Activated CD4-positive, alpha-beta memory T cell treated with anti-CD3 and anti-CD28 coated beads, Interleukin-2, amount 10 ng/mL, durations not matched to agents 7 days and 5 days (primary cell): ENCODE results near the gene CSMD2. TPM values are rescaled to one million over a fixed set of nuclear protein-coding genes. Genes with fewer than 3 reads are reported as not detected.

Experiments used
- CTCF ChIA-PET: fragments of 350-600 bp; sonication (Branson Sonifier 250); formaldehyde crosslinking; loops from one replicate; lab custom pipeline; 2021; ENCODE audit warnings: antibody characterized with exemption, inconsistent platforms; lab: Charles Lee
- POLR2A ChIA-PET: fragments of 350-600 bp; sonication (Branson Sonifier 250); formaldehyde crosslinking; loops from one replicate; lab custom pipeline; 2021; ENCODE audit warnings: antibody characterized with exemption; lab: Charles Lee
- DNase-seq: peaks from one replicate; pipeline ENCODE4 v3.0.0-alpha.2; 2020
- H3K27ac Mint-ChIP-seq: one replicate; pipeline ENCODE4 v1.8.0; 2021; ENCODE audit warnings: mild to moderate bottlenecking, mixed read lengths
- H3K27me3 Mint-ChIP-seq: one replicate; pipeline ENCODE4 v1.8.0; 2021; ENCODE audit warnings: mixed read lengths
- H3K36me3 Mint-ChIP-seq: one replicate; pipeline ENCODE4 v1.8.0; 2021; ENCODE audit warnings: low read depth, mixed read lengths
- H3K4me1 Mint-ChIP-seq: one replicate; pipeline ENCODE4 v1.8.0; 2021; ENCODE audit warnings: mixed read lengths
- H3K4me3 Mint-ChIP-seq: one replicate; pipeline ENCODE4 v1.8.0; 2021; ENCODE audit warnings: mild to moderate bottlenecking, mixed read lengths
- H3K9me3 Mint-ChIP-seq: one replicate; pipeline ENCODE4 v1.8.0; 2021; ENCODE audit warnings: mixed read lengths
- total RNA-seq, 2 experiments: library from RNA; stranded (reverse); gene quantifications; one replicate each; pipeline ENCODE4 v1.2.3, GENCODE V29; 2021

Gene CSMD2
- total RNA-seq, 2 experiments from 2014 or later = not detected

DNA sequence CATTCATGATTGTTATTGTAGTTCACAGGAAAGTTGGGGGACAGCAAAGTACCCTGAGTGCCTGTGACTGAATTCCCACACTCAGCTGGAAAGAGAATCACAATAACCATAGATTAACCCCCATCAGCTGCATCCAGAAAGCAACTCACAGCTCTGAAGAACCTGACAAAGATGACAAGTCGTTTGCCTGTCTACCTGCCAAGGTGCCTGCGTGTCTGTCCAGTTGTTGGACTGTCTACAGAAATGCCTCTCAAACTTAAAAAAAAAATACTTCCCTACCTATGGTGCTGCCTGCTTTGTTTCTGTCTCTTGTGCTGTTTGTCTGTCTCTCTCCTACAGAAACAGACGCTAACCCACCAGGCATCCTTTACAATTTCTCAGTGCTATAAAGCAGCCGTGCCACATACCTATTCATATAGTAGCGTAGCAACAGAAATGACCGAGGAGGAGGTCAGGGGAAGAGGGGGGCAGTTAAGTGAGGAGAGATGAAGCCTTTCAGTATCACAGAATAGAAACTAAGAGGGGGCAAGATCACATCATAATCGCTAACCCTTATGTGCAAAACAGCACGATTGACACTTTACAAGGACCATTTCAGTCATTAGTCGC is 455.8 kb downstream of the CSMD2 start:
- DNase-seq = no peak
- no peaks in the 10 kb centered on the region for H3K27me3 Mint-ChIP-seq
- no peaks in the 10 kb centered on the region for H3K36me3 Mint-ChIP-seq
- H3K4me3 Mint-ChIP-seq = no peak overlapping the region
- no peaks in the 10 kb centered on the region for H3K4me1 Mint-ChIP-seq
- CTCF ChIA-PET = no interaction called here
- POLR2A ChIA-PET = no interaction called here
- no peaks in the 10 kb centered on the region for H3K9me3 Mint-ChIP-seq
- no peak overlapping the region for H3K27ac Mint-ChIP-seq

GRCh38 chr1:33706634-33707255 is 458.3 kb downstream of the CSMD2 start:
- Mint-ChIP-seq H3K4me3 (no peak overlapping the region), H3K9me3 (no peaks in the 10 kb centered on the region), H3K27ac (no peak overlapping the region), H3K27me3 (peaks cover 4% of the 10 kb centered on the region), H3K36me3 (no peaks in the 10 kb centered on the region), H3K4me1 (no peaks in the 10 kb centered on the region)
- ChIA-PET CTCF (no interaction called here), POLR2A (no interaction called here)
- DNase-seq = no peak

GRCh38 chr1:33703464-33703863 is 461.6 kb downstream of the CSMD2 start:
- Mint-ChIP-seq H3K36me3 (no peaks in the 10 kb centered on the region), H3K4me3 (no peak overlapping the region), H3K9me3 (no peaks in the 10 kb centered on the region)

DNA sequence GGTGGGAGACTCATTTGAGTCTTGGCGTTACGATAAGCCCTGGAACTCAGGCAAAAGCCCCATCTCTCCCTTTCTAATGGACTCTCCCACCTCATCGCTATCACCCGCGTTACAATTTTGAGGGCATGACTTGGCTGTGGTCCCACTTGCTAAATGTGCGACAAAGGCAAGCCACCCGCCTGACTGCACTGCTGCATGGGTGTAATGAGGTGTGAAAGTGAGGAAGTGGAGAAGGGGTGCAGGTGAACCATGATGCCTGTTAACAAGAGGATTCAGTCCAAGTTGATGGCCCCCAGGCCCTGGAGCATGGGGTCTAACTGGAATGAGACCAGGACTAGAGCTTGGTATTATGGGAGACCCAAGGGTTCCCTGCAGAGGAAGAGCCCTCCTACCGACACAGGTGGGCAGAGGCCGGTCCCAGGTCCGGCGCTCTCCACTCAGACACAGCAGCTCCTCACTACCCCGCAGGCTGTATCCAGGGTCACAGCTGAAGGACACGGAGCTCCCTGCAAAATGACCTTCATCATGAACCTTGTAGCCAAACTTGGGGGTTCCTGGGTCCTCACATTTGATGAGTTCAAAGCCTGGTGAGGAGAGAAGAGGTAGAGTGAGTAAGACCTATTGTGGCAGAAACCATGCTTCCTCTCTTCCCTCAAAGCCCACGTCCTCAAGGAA is 466.5 kb downstream of the CSMD2 start:
- Mint-ChIP-seq H3K4me1 (no peaks in the 10 kb centered on the region), H3K27ac (no peak overlapping the region), H3K36me3 (no peaks in the 10 kb centered on the region), H3K9me3 (no peaks in the 10 kb centered on the region), H3K27me3 (peaks cover 7% of the 10 kb centered on the region), H3K4me3 (no peak overlapping the region)
- POLR2A ChIA-PET = no interaction called here
- no peak for DNase-seq
- CTCF ChIA-PET = no interaction called here

More at GRCh38 chr1:33703464-33703863, 461.6 kb downstream of the CSMD2 start:
- Mint-ChIP-seq H3K4me1 (no peaks in the 10 kb centered on the region), H3K27me3 (peaks cover 4% of the 10 kb centered on the region), H3K27ac (no peak overlapping the region)
- DNase-seq = no peak
- ChIA-PET POLR2A (no interaction called here), CTCF (interaction anchor here (1.2 kb wide), 1 partner anchor 70 kb away, joined by 4 read pairs; no protein-coding TSS in a partner anchor)

DNA sequence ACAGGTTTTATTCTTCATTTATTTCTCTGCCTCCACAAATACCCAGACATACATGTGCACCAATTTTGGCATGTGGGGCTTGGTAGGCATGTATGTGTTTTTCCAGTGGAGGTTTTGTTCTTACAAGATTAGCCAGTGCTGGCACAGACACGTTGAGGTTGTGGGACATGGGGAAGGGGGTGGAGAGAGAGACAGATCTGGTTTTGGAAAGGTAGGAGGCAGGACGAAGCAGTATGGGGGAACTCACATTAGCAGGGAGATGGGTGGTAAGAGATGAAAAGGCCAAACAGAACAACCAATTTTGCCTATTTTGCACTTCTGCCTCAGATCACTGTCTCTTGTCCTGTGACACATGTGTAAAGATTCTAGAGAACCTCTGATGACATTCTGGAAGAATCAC is 467.2 kb downstream of the CSMD2 start:
- no peaks in the 10 kb centered on the region for H3K9me3 Mint-ChIP-seq
- POLR2A ChIA-PET = no interaction called here

DNA sequence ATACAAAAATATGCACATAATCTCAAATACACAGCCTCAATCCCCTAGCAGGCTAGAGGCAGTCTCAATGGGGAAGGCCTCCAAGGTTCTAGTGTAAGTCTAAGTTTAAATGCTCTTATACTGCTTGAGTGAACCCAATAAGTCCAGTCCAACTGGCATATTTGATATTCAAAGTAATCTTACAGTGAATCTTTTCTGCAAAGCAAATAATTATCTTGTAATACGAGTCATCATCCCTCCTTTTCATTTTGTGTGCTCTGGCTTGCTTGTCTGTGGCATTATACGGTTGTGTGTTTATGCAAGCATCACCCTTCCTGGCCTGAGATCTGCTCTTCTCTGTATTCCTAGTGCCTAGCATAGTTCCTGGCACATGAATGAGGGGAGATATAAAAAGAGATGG is 468.1 kb downstream of the CSMD2 start:
- ChIA-PET CTCF (no interaction called here), POLR2A (no interaction called here)
- Mint-ChIP-seq H3K4me3 (no peak overlapping the region), H3K9me3 (no peaks in the 10 kb centered on the region), H3K36me3 (no peaks in the 10 kb centered on the region), H3K27ac (no peak overlapping the region), H3K27me3 (peaks cover 5% of the 10 kb centered on the region), H3K4me1 (no peaks in the 10 kb centered on the region)
- no peak for DNase-seq

More for the DNA sequence above, 467.2 kb downstream of the CSMD2 start:
- Mint-ChIP-seq H3K36me3 (no peaks in the 10 kb centered on the region), H3K4me1 (no peaks in the 10 kb centered on the region), H3K27ac (no peak overlapping the region), H3K4me3 (no peak overlapping the region), H3K27me3 (peaks cover 7% of the 10 kb centered on the region)
- no peak for DNase-seq
- CTCF ChIA-PET = no interaction called here

- ChIA-PET POLR2A (no interaction called here), CTCF (no interaction called here)
- H3K9me3 Mint-ChIP-seq = no peaks in the 10 kb centered on the region
- peaks cover 3% of the 10 kb centered on the region for H3K27me3 Mint-ChIP-seq
- H3K27ac Mint-ChIP-seq = no peak overlapping the region
- no peak overlapping the region for H3K4me3 Mint-ChIP-seq
- no peaks in the 10 kb centered on the region for H3K4me1 Mint-ChIP-seq
- H3K36me3 Mint-ChIP-seq = no peaks in the 10 kb centered on the region
- DNase-seq = no peak
Measured at GRCh38 chr1:33696311-33696710, 468.7 kb downstream of the CSMD2 start.

- Mint-ChIP-seq H3K4me3 (no peak overlapping the region), H3K27ac (no peak overlapping the region), H3K4me1 (no peaks in the 10 kb centered on the region), H3K36me3 (no peaks in the 10 kb centered on the region), H3K27me3 (peaks cover 7% of the 10 kb centered on the region), H3K9me3 (no peaks in the 10 kb centered on the region)
- POLR2A ChIA-PET = no interaction called here
- CTCF ChIA-PET = no interaction called here
- DNase-seq = no peak
Measured at GRCh38 chr1:33692206-33693188, 472.5 kb downstream of the CSMD2 start.

DNA sequence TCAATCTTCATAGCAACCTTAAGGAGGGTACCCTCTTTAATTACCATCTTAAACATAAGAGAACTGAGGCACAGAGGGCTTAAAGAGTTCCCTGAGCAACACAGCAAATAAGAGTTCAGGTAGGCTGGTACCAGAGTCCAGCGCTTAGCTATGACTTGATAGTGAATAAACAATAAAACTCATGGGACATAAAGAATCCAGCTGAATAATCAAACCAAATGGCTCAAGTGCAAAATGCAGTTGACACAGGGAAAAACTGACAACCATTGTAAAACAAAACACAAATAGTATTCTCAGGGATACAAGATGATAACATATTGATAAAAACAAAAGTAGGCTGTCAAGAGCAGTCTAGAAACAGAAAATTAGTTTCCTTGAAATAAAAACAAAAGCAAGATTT is 478.0 kb downstream of the CSMD2 start:
- CTCF ChIA-PET = no interaction called here
- H3K4me1 Mint-ChIP-seq = no peaks in the 10 kb centered on the region
- peaks cover 13% of the 10 kb centered on the region for H3K27me3 Mint-ChIP-seq
- H3K27ac Mint-ChIP-seq = no peak overlapping the region
- no peaks in the 10 kb centered on the region for H3K36me3 Mint-ChIP-seq
- POLR2A ChIA-PET = no interaction called here
- H3K4me3 Mint-ChIP-seq = no peak overlapping the region
- H3K9me3 Mint-ChIP-seq = no peaks in the 10 kb centered on the region
- no peak for DNase-seq

DNA sequence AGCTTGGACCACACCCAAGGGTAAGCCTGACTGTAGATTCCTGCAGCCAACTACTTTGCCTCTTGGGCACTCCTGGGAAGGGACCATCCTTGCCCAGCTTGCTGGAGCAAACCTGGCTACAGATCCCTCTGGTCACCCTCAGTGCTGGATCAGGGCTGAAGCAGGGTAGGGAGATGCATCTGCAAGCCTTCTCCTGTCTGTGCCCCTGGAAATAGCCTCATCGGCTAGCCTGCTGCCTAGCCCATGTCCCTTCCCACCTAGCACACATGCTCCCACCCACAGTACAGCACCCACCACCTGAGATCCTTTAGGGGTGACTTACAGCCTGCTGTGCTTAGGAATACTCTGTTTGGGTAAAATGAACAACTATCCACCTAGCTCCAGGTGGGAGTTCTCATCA is 478.5 kb downstream of the CSMD2 start:
- Mint-ChIP-seq H3K27me3 (peaks cover 13% of the 10 kb centered on the region), H3K27ac (no peak overlapping the region), H3K4me3 (no peak overlapping the region), H3K4me1 (no peaks in the 10 kb centered on the region), H3K9me3 (no peaks in the 10 kb centered on the region), H3K36me3 (no peaks in the 10 kb centered on the region)
- POLR2A ChIA-PET = no interaction called here
- DNase-seq = no peak
- CTCF ChIA-PET = no interaction called here

DNA sequence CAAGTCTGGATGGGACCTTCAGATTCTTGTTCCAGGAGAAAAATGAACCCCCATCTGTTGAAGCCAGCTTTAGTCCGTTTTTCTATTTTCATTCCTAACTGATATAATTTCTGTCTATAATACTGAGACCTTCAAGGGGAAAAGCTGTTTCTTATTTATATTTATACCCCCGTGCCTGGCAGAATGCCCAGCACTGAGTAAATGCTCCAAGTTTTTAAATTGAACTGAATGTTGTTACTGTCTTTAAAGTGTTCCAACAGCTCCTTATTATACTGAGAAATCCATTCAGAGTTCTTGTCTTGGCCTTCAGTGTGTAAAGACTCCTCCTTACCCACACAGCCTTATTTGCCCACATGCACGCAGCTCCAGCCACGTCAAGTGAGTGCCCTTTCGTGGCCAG is 479.8 kb downstream of the CSMD2 start:
- Mint-ChIP-seq H3K4me1 (no peaks in the 10 kb centered on the region), H3K27me3 (peaks cover 13% of the 10 kb centered on the region), H3K36me3 (no peaks in the 10 kb centered on the region), H3K4me3 (no peak overlapping the region), H3K27ac (no peak overlapping the region), H3K9me3 (no peaks in the 10 kb centered on the region)
- DNase-seq = no peak
- POLR2A ChIA-PET = no interaction called here
- CTCF ChIA-PET = no interaction called here

DNA sequence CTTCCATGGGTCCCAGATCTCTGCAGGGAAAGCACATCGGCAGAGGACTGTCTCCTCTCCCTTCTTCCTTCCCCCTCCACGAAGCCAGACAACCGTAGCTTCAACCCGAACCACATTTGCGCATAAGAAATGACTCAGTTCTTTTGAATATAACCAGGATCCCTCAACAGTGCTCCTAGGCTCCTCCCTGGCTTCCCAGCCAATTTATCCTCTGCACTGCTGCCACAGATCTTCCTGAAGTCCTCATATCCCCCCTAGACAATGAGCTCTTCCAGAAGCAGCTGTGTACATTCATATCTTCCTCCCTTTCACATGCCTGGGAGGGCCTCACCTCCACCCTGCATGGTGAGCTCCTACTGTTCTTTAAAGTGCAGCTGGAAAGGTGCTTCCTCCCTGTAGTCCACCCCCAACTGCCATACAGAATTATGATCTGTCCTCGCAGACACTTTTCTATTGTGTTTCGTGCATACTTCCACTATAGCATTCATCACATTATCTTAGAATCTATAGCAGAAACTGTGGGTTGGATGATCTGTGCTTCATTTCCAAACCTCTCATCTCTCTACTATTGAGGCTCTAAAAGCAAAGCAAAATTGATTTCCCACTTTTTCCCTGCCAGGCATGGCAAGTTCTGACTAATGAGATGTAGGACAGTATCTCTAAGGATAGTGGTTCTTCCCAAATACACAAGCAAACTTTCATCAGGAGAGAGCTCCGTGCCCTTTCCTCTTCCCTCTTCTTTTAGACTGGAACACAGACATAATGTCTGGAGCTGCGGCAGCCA is 480.4 kb downstream of the CSMD2 start:
- Mint-ChIP-seq H3K4me3 (no peak overlapping the region), H3K36me3 (no peaks in the 10 kb centered on the region), H3K4me1 (no peaks in the 10 kb centered on the region), H3K9me3 (no peaks in the 10 kb centered on the region), H3K27me3 (peaks cover 13% of the 10 kb centered on the region), H3K27ac (no peak overlapping the region)
- ChIA-PET CTCF (interaction anchor here (1.1 kb wide), 1 partner anchor 52 kb away, joined by 3 read pairs; no protein-coding TSS in a partner anchor), POLR2A (no interaction called here)
- DNase-seq = no peak
